GM23248 (cell line): ENCODE data around the gene CYP3A4.

Experiments used
- EZH2 ChIP-seq: fragments of 200-600 bp; sonication (generic); IDR thresholded peaks from 2 replicates; pipeline ENCODE4 v1.6.1; 2018; ENCODE audit warnings: antibody characterized with exemption, mild to moderate bottlenecking; ENCODE audit not compliant: insufficient read depth, poor library complexity, severe bottlenecking
- EZH2phosphoT487 ChIP-seq: fragments of 200-600 bp; sonication (generic); IDR thresholded peaks from 2 replicates; pipeline ENCODE4 v1.6.1; 2018; ENCODE audit warnings: antibody characterized with exemption, moderate library complexity, mild to moderate bottlenecking, low read depth; ENCODE audit not compliant: insufficient read depth

GRCh38 chr7:99788554-99788953 lies 4.6 kb upstream of the CYP3A4 start:
- no peak for TF ChIP-seq EZH2
- no peak for TF ChIP-seq EZH2phosphoT487
